SJCRH30 (cell line): Measurements from ENCODE around the gene VSX1. TPM values are rescaled to one million over a fixed set of nuclear protein-coding genes. Genes with fewer than 3 reads are reported as not detected.

ENCODE experiments used
- DNase-seq, 2 experiments: peaks; one replicate each; pipeline ENCODE4 v3.0.0-alpha.2; 2015 to 2020
- H3K27ac ChIP-seq: fragments of 250-450 bp; sonication (Bioruptor Pico); 2 replicates; pipeline ENCODE4 v1.5.1; 2020; ENCODE audit warnings: mild to moderate bottlenecking, moderate library complexity
- H3K27me3 ChIP-seq: fragments of 250-450 bp; sonication (Bioruptor Pico); 2 replicates; pipeline ENCODE4 v1.5.1; 2020; ENCODE audit warnings: mild to moderate bottlenecking, moderate library complexity
- H3K36me3 ChIP-seq: fragments of 250-450 bp; sonication (Bioruptor Pico); 2 replicates; pipeline ENCODE4 v1.5.1; 2020; ENCODE audit warnings: mild to moderate bottlenecking, moderate library complexity
- H3K4me1 ChIP-seq: fragments of 250-450 bp; sonication (Bioruptor Pico); 2 replicates; pipeline ENCODE4 v1.5.1; 2020; ENCODE audit warnings: mild to moderate bottlenecking, moderate library complexity
- H3K4me3 ChIP-seq: fragments of 250-450 bp; sonication (Bioruptor Pico); 2 replicates; pipeline ENCODE4 v1.5.1; 2020; ENCODE audit warnings: mild to moderate bottlenecking, moderate library complexity
- H3K9me3 ChIP-seq: fragments of 250-450 bp; sonication (Bioruptor Pico); replicated peaks from 2 replicates; pipeline ENCODE4 v1.5.1; 2020; ENCODE audit warnings: mild to moderate bottlenecking, moderate library complexity
- total RNA-seq: library from RNA; depleted of rRNA; stranded (reverse); fragments of >200 nt; shearing (Covaris generic); gene quantifications from 2 replicates; pipeline ENCODE4 v1.2.3, GENCODE V29; 2014

The VSX1 gene
- total RNA-seq, 1 experiment from 2014 or later, result 0.06 TPM

DNA sequence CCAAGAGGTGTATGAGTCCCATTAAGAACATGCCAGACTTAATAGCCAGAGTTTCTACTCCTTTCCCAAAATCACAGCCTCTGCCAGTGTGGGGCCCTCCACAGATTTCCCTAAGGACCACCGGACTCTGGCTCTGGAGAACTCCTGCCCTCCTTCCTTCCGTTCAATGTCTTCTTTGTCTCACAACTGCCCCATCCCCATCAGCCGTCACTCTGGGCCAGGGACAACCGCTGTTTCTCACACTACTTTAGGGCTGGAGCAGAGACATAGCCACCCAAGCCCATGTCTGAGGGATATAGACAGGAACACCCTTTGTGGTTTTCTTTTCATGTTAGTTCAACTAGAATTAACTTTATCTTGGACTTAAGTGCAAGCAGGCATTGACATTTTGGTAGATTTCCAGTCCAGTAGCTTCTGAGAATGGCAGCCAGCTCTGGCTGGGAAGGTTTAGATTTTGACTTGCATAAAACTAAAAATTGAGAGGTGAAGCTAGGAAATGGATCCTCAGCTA lies 17.3 kb downstream of the VSX1 start:
- H3K4me3 ChIP-seq, result no peak overlapping the region
- no peaks in the 10 kb centered on the region for H3K9me3 ChIP-seq
- H3K27me3 ChIP-seq, result no peaks in the 10 kb centered on the region
- no peak for DNase-seq
- no peaks in the 10 kb centered on the region for H3K4me1 ChIP-seq
- no peaks in the 10 kb centered on the region for H3K36me3 ChIP-seq
- no peak overlapping the region for H3K27ac ChIP-seq

DNA sequence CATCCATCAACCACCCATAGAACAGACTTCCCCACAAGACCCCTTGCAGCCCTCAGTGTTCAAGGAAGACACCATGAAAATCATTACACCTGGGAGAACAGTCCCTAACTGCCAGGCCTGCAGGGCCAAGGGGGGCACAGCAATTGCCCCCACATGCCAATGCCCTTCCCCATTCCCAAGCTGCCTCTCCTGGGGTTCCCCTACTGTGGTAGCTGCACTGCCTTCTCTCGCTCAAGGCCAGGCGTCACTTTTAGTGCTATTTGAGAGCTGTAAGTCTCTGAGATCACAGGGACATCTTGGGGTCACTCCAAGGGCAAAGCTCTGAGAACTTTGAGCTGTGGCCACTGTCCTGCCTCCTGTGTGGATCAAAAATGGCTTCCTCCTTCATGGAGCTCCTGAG lies 18.0 kb downstream of the VSX1 start:
- Histone ChIP-seq H3K27me3 (no peaks in the 10 kb centered on the region), H3K9me3 (no peaks in the 10 kb centered on the region)

GRCh38 chr20:25063546-25063945 lies 18.4 kb downstream of the VSX1 start:
- no peak for DNase-seq
- no peaks in the 10 kb centered on the region for H3K4me1 ChIP-seq
- no peaks in the 10 kb centered on the region for H3K27me3 ChIP-seq
- no peaks in the 10 kb centered on the region for H3K9me3 ChIP-seq
- H3K36me3 ChIP-seq, result no peaks in the 10 kb centered on the region
- no peak overlapping the region for H3K4me3 ChIP-seq
- H3K27ac ChIP-seq, result no peak overlapping the region

More for the DNA sequence above, 18.0 kb downstream of the VSX1 start:
- DNase-seq, result no peak
- no peaks in the 10 kb centered on the region for H3K36me3 ChIP-seq
- H3K4me1 ChIP-seq, result no peaks in the 10 kb centered on the region
- no peak overlapping the region for H3K27ac ChIP-seq
- H3K4me3 ChIP-seq, result no peak overlapping the region

- no peaks in the 10 kb centered on the region for H3K4me1 ChIP-seq
- H3K36me3 ChIP-seq, result no peaks in the 10 kb centered on the region
- no peak for DNase-seq
- H3K9me3 ChIP-seq, result no peaks in the 10 kb centered on the region
- H3K27me3 ChIP-seq, result no peaks in the 10 kb centered on the region
- H3K4me3 ChIP-seq, result no peak overlapping the region
- H3K27ac ChIP-seq, result no peak overlapping the region
These were observed 19.1 kb downstream of the VSX1 start for GRCh38 chr20:25062841-25063240.

DNA sequence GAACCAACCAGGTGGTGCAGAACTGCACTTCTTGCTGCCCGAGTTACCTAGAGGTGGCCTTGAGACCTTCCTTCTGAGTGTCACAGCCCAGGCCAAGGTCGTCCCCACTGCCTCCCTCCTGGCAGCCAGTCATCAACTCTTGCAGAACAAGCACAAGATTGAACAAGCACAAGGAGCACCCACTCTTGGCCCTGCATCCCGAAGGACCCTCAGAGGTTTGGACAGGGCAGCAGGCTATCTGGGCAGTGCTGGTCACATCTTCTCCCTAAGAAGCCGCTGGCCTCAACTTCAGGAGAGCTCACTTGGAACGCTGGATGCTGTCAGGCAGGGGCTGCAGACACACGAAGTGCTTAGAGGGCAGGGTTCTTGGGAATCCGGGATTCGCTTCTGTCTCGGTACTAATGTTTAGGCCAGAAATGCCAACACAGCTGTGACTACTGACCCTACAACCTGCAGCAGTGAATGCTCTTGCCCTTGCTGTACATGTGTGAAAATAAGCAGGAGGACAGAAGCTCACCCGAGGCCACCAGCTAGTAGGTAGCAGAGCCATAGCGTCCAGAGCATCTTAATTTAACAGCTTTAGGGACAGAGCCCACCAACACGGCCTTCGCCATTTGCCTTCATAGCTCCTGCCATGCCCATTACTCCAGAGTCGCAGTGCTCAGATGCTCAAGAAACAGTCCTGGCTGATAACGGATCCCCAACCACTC lies 20.0 kb downstream of the VSX1 start:
- DNase-seq, result no peak
- Histone ChIP-seq H3K4me3 (no peak overlapping the region), H3K4me1 (no peaks in the 10 kb centered on the region), H3K27me3 (no peaks in the 10 kb centered on the region), H3K36me3 (no peaks in the 10 kb centered on the region), H3K27ac (no peak overlapping the region), H3K9me3 (no peaks in the 10 kb centered on the region)

- DNase-seq, result no peak
- Histone ChIP-seq H3K27me3 (no peaks in the 10 kb centered on the region), H3K4me1 (no peaks in the 10 kb centered on the region), H3K9me3 (no peaks in the 10 kb centered on the region), H3K36me3 (no peaks in the 10 kb centered on the region), H3K4me3 (no peak overlapping the region), H3K27ac (no peak overlapping the region)
These were observed 20.7 kb downstream of the VSX1 start for GRCh38 chr20:25061103-25061799.

DNA sequence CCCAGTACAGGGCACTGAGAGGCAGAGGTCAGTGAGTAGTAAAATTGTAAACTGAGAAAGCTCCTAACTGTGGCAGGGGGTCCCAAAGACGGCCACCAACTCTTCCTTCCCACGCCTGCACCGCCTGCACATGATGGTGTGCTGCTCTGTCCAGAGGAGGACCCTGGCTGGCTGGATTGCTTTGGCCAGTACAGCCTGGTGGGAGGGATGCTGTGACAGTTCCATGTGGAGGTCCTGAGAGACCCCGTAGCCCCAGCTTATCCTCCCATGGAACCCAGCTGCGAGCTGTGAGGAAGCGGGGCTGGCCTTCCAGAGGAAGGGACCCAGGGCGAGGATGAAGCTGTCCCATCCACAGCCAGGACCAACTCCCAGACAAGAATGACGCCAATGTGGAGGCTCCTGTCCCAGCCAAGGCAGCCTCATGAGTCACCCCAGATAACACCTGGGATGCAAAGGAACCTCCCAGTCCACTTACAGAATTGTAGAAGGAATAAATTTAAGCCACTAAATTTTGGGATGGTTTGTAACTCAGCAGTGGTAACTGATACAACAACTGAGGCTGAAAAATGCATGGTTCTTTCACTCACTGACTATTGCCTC lies 22.0 kb downstream of the VSX1 start:
- H3K4me1 ChIP-seq, result no peaks in the 10 kb centered on the region; the same call in 1 of the 2 replicates
- no peaks in the 10 kb centered on the region for H3K36me3 ChIP-seq
- no peak for DNase-seq
- no peak overlapping the region for H3K4me3 ChIP-seq
- no peaks in the 10 kb centered on the region for H3K9me3 ChIP-seq
- H3K27me3 ChIP-seq, result no peaks in the 10 kb centered on the region
- H3K27ac ChIP-seq, result no peak overlapping the region

DNA sequence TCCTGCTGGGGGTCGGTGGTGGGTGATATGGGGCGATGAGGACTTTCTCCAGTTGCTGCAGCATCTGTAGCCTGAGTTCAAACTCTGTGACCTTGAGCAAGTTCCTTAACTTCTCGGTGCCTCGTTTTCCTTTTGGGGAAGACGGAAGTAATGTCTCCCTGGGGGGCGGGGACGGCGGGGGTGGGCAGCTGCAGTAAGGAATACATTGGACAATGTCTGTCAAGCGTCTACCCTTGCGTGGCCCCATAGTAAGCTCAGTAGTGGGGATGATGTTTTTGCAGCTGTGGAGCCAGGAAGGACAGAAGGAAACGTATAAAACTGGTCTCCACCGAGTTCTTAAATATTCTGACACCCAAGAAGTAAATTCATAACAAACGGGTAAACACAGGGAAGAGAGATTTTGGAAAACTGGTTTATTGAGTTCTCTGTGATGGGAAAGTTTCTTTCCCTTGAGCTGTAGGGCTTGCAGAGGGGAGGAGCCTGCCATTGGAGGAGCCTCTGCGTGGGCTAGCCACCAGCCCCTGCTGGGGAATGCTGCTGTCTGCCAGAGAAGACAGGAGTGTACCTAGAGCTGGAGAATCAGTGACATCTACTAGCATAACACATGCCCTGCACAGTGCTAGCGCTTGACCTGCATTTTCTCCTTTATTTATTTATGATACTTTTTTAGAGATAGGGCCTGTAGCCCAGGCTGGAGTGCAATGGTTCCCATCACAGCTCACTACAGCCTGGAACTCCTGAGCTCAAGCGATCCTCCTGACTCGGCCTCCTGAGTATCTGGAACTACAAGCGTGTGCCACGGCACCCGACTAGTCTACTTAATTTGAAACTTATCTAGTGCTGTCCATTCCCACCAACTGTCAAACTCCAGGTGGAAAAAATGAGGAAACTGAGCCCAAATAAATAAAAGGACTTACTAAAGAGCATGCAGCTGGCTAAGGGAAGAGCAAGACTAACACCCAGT lies 22.8 kb downstream of the VSX1 start:
- Histone ChIP-seq H3K4me3 (peak overlapping the region; percentile 61), H3K36me3 (no peaks in the 10 kb centered on the region), H3K27ac (peak overlapping the region; percentile 63), H3K4me1 (peaks cover 5% of the 10 kb centered on the region), H3K9me3 (no peaks in the 10 kb centered on the region), H3K27me3 (no peaks in the 10 kb centered on the region)
- DNase-seq, result peak; percentile 56 to 69

DNA sequence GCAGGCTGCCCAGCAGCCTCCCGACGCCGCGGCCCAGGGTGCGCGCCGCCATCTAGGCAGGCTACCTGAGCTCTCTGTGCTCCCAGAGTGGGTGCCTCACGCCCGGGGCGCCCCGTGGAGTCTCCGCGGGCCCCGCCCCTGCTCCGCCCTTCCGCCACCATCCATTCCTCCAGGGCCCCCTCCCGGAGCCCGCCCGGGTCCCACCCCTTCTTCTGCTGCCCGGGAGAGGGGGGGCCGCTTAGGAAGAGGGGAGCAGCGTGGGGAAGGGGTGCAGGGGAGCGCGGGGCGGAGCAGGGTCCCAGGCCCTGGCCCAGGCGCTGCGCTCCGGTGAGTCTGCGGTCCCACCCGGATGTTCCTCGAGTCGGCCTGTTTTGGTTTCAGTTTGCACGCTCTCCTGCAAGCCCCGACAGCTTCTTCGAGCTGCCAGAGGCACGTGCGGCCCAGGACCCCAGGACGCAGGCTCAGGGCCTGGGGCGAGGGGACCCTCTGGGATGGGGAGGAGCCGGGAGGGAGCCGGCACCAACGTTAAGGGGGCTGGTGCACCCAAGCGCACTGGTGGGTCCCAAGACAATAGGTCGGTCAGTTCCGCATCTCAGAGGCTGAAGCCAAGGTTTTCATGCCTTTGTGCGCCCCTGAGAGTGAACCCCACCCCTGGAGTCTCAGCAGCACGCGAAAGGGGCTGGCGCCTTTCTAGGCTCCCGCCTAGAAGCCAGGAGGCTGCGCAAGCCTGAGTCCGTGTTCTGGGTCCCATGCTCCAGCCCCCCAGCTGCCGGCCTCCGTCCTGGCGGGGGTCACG lies 23.7 kb downstream of the VSX1 start, which contains the start of gene ACSS1:
Gene ACSS1 (minus strand): TSS at position 89 of the 796 bp plus-strand sequence. CDS start 37 bp downstream, at position 52.
- DNase-seq, result peak; percentile 46 to 58
- H3K4me3 ChIP-seq, result peak within 1 kb of the TSS; percentile 61
- peaks cover 13% of the 10 kb centered on the region for H3K4me1 ChIP-seq
- H3K27me3 ChIP-seq, result no peaks in the 10 kb centered on the region
- peak within 1 kb of the TSS; percentile 63 for H3K27ac ChIP-seq
- no peaks in the 10 kb centered on the region for H3K36me3 ChIP-seq
- no peaks in the 10 kb centered on the region for H3K9me3 ChIP-seq

DNA sequence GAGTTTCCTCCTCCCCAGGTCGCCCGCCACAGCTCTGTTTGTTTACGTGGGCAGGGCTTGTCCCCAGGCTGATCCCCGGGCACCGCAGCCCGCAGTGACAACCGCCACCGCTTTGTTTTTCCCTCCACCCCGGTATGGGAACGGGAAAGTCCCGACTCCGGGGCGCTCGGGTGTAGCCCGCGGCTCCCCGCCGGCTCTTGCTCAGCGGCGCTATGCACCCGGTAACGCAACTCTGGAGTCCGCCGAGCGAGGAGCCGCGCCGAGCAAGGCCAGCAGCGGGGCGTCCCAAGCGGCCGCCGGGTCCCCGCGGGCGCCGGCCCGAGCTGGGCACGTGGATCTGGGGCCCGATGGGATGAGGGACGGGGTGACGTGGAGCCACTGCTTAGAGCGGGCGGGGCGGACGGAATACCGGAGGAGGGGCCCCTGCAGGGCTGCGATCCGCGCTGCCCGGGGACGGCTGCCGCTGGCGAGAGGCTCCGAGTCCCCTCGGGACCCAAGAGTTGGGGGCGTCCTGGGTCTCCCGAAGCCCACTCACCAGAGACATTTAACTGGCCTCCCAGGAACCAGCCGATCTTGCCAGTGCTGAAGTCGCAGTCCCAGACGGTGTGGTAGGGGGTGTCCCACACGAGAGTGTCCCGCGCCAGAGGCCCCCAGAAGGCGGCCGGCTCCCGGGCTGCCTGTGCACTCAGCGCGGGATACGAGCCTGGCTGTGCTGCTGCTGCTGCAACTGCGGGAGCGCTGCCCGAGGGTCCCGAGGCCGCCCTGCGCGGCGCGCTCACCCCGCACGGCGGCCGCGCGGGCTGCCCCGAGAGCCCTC lies 24.5 kb downstream of the VSX1 start:
- H3K4me1 ChIP-seq, result peaks cover 16% of the 10 kb centered on the region
- peak overlapping the region; percentile 46 for H3K27ac ChIP-seq

DNA sequence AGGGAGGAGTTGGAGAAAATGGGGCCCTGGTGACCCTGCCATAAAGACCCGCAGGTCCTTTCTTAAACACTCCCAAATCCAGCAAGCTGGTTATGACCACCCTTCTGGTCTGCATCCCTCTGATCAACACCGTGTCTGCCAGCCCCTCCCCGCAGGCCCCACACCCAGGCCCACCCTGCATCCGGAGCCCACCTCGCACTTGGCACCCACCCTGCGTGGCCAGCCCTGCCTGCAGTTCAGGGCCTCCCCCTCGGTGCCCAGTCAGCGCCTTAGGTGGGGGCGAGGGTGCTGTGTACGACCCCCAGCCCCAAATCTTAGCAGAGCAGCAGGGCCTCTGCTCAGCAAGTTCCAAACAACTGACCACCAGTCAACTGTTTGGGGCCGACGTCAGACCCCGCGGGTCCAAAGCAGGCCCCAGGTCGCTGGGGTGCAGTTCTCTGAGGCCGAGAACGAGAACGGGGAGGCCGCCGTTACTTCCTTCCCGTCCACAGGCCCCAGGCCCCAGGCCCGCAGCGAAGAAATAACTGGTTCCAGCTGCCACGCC lies 25.2 kb downstream of the VSX1 start:
- peak overlapping the region; percentile 61 for H3K4me3 ChIP-seq
- H3K9me3 ChIP-seq, result no peaks in the 10 kb centered on the region
- no peaks in the 10 kb centered on the region for H3K36me3 ChIP-seq
- H3K27ac ChIP-seq, result peak overlapping the region; percentile 46
- no peak for DNase-seq
- H3K27me3 ChIP-seq, result no peaks in the 10 kb centered on the region
- peaks cover 19% of the 10 kb centered on the region for H3K4me1 ChIP-seq

More for the DNA sequence above, 24.5 kb downstream of the VSX1 start:
- H3K36me3 ChIP-seq, result no peaks in the 10 kb centered on the region
- peak; percentile 37 to 40 for DNase-seq
- peak overlapping the region; percentile 61 for H3K4me3 ChIP-seq
- no peaks in the 10 kb centered on the region for H3K9me3 ChIP-seq
- no peaks in the 10 kb centered on the region for H3K27me3 ChIP-seq

DNA sequence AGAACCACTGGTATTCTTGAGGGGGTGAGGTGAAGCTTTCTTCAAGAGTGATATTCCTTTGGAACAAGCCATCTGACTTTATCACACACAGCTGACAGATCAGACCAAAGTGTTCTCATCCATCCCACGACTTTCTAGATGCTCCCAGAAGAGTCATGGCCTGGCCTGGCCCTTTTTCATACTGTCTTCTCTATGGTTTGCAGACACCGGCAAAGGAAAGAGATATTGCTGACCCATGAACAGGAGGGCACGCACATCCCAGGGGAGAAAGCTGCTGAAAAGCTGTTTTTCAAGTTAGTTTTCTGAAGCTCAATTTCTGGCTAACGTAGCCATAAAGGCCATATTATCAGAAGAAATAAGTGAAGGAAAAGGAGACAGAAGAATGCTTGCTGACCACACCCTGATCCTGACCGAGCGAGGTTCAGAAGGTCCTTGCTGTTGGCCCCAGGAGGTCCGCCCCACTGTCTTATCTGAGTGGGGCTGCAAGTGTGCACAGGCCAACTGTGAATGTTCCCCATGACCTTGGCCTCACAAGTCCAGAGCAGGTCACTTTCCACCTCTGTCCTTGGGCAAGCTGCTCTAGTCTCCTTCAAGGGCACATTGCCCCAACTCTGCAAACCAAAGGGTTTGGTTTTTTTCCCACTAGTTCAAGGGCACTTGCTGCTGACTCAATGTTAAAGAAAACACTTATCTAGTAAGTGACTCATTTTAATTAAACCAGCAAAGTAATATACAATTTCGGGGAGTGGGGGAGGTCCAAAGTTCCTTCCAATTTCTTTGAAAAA lies 26.0 kb downstream of the VSX1 start:
- Histone ChIP-seq H3K4me1 (peaks cover 19% of the 10 kb centered on the region), H3K4me3 (no peak overlapping the region), H3K9me3 (no peaks in the 10 kb centered on the region), H3K36me3 (no peaks in the 10 kb centered on the region), H3K27me3 (no peaks in the 10 kb centered on the region), H3K27ac (no peak overlapping the region)
- no peak for DNase-seq
